Measurements from ENCODE around the gene DCTN3.

Gene DCTN3

DNA sequence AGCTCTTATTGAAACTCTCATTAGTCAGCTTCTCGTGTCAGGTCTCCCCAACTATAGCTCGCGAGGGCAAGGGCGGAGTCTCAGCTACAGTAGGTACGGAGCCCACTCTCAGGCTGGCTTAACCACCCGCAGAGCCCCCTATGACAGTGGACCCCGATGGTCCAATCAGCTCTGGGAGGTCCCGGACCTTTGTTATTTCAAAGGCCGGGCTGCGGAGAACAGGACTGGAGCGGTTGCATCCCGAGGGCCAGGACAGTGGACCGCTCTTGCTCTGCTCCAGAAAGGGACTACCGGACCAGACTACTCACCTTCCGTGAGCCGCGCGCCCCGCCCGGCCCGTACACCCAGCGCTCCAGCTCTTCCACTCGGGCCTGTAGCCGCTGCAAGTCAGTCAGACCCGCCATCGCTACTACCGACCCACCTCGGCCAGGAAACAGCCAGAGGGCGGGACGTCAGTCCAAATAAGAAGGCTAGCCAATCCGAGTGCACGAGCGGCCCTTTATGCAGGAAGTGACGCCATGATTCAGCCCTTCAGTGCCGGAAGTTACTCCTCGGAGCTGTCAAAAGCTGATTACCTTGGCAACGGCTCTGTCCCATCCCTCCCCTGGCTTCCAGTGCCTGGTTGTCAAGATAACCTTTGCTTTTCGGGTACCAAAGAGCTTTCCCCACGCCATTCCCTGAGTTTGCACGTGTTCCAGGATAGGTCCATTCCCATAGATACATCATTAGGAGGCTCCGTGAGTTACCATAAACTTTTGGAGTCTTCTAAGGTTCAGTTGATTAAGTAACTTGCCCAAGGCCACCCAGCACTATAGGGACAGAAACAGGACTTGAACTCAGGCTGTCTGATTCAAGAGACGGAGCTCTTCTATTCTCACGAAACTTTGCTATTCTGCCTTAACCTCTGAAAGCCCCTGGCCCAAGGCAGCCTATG lies at the start of gene DCTN3:
DCTN3 (minus strand) TSS at position 435 of the 934 bp plus-strand sequence; CDS start at position 404, 31 bp downstream.
- peak; percentile 93 for DNase-seq (ENCODE audit: low spot score)

DNA sequence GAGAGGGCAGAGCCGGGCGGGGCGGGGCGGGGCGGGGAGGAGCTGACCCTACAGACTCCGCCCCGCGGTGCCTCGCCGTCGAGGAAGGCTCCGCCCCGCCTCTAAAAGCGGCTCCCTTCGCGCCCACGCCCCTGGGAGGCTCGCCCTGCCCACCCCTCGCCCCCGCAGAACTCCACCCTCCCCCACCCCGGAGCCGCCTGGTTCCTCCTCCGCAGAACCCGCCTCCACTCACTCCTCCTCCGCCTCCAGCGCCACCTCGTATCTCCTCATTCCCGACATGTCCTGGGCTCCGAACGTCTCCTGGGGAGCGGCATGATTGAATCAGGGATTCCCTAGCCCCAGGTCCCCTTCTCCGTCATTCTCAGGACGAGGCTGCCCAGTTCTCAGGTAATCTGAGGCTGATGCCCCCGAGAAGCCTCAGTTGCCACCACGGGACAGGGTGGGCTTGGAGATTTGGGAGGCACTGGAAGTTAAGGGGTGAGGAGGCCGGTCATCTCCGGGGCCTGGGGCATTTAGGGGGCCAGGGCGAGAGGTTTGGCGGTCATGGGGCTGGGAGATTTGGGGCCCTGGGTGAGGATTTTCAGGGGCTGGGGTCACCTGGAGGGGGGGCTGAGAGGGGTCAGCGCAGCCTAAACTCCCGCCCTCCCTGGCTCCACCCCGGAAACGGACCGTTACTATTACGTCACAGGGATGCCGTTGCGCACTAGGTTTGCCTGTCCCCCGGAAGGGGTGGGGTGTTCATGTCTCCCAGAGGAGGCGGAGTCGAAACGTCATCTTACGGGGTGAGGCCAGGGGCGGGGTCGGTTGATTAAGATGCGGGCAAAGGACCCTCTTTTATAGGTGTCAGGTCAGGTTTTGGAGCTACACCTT lies 45.3 kb upstream of the DCTN3 start:
- DNase-seq (ENCODE audit: low spot score): peak; percentile 93

DNA sequence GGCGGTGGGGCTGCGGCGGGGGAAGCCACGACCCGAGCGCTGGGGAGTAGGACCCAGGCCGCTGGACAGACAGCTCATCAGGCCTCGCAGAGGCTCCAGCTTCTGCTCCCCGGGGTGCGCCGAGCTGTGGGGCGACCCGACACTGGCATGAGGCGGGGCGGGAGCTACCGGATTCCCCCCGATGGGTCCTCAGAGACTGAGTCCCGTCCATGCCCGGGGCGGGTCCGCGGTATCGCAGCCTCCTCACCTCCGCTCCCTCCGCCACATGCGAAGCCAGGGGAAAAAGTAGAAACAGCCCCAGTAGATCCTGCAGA lies 44.7 kb upstream of the DCTN3 start:
- no peak for DNase-seq (ENCODE audit: low spot score)

DNA sequence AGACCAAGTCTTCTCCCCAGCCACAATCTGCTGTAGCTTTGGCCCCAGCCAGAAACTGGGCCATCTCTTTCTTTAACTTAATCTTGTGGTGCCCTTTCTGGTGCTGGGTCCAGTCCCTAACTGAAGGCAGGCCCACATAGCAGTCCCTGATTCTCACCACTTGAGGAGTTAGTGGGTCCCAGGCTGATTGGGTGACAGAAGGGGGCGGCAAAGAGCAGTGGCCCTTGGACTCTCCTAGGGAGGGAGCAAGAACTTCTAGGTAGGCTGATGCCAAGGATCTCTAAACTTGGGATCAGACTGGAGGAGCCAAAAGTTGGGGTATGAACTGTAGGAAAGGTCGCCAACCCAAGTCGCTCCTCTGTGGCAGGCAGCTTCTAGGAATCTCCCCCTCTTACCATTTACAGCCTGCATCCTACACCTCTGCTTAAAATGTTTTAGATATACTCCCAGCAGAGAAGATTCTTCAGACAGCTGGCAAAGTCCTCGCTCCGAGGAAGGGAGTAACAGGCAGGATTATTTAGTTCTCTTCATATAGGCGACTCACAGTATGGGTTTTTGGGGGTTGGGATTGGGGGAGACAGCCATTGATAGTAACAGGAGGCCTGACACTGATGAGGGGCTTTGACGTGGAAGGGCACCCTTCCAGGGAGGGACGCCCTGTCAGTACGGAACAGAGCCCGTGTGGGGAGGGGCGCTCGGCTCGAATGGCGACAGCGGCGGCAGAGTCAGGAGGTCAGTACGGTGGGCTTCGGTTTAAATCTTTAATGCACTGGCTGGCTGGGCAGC lies 44.2 kb upstream of the DCTN3 start:
- DNase-seq (ENCODE audit: low spot score): peak; percentile 82

DNA sequence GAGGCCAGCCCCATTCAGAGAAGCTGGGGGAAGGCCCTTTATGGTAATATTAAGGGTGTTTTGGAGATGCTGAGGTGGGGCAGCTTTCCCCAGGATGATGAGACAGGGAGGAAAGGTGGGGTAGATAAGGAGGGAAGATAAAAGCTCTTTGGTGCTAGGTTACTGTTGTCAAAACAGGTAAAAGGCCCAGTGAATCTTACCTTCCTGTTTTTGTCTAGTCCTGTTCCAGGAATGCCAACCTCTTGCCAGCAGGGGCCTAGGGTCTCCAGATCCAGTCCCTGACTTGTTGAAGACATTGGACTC lies 43.0 kb upstream of the DCTN3 start:
- DNase-seq (ENCODE audit: low spot score): no peak

DNA sequence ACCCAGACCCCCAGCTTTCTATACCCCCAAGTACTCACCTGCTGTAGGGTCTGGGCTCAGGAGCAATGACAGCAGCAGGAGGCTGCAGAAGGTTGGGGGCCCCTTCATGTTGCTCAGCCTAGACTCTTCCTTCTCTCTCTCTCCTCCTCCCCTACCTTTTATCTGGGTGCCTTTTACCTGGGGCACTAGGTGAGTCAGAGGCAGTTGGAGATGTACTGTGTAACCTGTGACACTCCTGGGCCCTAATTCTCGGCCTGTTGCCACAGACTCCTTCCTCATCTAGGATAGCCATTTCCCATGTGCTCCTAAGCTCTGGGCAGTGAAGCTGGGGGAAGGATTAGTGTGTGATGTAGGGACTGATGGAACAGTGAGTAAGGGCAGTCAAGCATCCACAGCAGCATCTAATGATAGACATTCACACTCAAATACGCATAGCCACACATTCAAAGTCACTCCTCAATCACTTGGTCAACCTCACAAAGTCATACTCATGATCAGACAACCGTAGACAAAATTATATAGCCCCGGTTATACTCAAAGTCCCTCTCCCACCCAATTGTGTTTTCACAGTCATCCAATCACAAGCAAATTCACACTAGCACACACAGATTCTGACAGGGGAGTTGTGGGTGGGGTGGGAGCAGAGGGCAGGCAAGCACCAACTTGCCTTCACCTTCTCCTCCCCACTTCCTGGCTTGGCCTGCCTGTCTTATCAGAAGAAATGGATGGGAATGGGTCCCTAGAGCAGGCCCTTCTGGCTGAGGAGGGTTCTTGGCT lies 42.4 kb upstream of the DCTN3 start, which contains the start of gene CCL27:
CCL27 (minus strand) TSS at position 132 of the 777 bp plus-strand sequence; CDS start at position 108, 24 bp downstream.
- no peak for DNase-seq (ENCODE audit: low spot score)

DNA sequence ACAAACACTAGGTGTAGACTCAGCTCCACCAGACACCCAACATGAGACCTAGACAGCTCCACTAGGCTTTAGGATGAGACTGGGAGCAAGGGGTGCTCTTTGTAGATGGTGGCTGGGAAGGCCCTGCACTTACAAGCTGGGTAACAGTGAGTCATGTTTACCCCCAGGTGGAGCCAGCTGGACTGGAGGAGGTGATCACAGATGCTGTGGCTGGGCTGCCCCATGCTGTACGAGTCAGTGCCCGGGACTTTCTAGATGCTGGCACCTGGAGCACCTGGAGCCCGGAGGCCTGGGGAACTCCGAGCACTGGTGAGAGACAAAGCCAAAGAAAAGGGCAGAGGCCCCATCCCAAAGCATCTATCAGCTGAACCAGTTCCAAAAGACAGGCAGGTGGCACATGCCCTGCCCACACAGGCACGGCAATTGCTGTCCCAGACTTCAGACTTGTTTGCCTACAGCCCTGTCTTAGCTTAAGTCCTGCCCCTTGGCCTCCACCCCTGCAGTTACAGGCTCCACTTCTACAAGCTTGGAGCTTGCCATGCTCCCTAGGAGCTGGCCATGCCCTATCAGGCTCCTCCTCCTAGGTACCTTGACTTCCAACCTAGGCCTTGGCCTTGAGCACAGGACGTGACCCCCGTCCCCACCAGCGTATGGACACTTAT lies 39.4 kb upstream of the DCTN3 start:
- DNase-seq (ENCODE audit: low spot score): peak; percentile 86

DNA sequence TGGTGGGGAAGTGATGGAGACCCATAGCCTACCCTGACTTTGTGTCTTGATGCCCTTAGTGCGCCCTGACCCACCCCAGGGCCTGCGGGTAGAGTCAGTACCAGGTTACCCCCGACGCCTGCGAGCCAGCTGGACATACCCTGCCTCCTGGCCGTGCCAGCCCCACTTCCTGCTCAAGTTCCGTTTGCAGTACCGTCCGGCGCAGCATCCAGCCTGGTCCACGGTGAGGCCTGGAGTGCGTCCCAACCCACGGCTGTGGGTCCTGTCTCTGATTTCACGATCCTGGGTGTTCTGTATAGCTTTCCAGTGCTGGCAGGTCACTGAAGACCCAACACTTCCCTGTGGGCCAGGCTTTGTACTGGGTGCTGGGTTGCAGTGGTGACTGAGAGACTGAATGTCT lies 38.2 kb upstream of the DCTN3 start:
- DNase-seq (ENCODE audit: low spot score): no peak

DNA sequence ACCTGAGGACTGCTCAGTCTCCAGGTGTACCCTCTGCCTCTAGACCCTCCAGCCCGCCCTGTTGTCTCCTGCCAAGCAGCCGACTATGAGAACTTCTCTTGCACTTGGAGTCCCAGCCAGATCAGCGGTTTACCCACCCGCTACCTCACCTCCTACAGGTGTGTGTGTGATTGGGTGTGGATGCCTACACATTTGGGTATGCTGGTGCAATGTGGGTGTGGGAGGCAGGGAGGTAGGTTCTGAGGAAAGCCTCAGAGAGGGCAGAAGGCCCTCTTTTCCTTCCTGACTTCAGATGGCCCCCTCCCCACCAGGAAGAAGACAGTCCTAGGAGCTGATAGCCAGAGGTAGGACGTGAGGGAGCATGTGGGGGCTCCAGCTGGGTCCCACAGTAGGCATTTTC lies 36.7 kb upstream of the DCTN3 start:
- DNase-seq (ENCODE audit: low spot score): no peak

DNA sequence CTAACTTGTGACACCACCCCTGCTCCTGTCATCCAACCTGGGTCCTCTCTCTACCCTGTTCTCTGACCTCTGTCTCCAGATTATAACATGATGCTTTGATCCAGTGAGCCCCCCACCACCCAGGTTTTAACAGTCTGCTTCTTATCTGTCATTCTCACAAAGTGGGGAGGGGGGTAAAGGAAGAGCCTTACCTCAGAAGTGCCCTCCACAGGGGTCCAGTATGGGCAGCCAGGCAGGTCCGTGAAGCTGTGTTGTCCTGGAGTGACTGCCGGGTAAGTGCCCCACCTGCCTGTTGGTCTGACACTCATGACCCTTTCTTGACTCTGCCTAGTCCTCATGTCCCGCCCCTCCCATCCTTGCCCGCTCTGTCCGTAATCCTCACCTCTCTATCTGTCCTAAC lies 35.1 kb upstream of the DCTN3 start:
- DNase-seq (ENCODE audit: low spot score): no peak

DNA sequence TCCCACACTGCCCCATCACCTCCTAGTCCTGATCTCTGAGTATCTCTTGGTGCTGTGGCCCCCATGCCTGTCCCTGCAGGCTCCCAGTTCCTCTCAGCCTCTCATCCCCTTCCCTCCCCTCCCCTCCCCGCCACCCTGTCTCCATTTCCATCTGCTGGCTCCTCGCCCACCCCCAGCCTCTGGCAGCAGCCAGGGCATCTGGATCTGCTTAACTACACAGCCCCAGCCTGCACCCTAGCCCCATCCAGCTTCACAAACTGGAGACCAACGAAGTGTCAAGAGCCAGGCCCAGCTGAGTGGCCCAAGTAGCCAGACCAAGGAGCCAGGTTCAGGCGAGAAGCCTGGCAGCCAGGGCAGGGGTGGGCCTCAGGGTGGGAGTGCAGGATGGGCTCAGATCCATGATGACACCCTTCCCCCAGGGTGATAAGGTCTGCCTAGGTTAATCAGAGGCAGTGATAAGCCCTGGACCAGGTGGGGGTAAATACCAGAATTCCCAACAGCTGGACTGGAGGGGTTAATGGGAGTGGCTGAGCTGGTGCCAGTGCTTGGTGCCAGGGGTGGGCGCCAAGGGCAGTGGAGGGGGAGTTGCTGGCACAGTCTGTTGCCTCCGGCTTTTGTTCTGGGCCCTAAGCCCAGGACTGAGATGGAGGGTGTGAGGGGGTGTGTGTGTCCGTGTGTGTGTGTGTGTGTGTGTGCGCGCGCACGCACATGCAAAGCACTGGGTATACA lies 34.2 kb upstream of the DCTN3 start:
- DNase-seq (ENCODE audit: low spot score): no peak

DNA sequence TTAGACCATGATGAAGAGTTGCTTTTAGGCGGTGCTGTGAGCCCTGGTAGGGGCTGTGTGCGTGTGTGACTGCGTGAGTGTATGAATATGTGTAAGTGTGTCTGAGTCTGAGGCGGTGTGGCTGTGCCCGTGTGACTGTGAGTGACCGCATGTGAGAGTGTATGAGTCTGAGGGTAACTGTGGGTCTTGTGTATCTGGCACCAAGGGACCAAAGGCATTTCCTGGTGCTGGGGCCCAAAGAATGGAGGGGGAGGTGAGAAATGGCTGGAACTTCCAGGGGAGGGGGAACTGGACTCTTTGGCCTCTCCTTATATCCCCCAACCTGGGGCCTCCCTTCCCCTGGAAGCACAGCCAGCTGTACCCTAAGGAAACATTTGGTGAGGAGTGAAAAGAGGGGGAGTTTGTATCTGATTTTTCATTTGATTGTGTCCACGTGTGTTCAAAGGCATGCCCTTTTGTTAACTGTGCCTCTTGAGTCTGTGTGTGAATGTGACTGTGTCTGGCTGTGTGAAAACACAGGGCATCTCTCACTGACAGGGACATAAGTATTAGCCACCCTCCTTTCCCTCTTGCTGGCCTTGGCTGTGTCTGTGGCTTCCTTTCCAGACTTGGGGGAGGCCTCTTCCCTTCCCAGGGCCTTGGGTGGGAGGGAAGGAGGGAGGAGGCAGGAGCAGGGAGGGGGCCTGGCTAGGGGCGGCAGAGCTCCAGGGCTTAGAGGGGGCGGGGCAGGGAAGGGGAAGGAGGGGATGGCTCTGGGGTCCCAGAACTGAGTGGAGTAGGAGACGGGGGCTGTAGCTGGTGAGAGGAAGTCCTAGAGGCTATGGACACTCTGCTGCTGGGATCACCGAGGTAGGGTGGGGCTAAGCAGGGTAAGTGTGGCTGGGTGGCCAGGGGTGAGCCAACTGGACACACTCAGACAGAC lies 33.1 kb upstream of the DCTN3 start:
- DNase-seq (ENCODE audit: low spot score): no peak

DNA sequence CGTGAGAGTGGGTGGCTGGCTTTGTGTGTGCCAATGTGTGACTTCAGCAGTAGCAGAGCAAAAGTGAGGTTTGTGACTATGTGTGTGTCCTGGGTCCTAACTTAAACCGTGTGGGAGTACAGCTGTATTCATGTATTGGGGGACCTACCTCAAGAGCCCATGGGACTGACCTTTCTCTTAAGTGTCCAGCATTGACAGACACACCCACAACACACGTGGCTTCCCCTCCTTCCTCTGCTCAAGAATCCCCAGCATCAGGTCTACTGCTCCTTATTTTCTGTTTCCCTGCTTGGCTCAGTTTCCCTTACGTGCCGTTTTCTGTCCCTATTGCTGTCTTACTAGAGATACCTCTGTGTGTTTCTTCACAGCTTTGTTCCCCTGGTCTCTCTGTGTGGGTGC lies 32.3 kb upstream of the DCTN3 start:
- no peak for DNase-seq (ENCODE audit: low spot score)

DNA sequence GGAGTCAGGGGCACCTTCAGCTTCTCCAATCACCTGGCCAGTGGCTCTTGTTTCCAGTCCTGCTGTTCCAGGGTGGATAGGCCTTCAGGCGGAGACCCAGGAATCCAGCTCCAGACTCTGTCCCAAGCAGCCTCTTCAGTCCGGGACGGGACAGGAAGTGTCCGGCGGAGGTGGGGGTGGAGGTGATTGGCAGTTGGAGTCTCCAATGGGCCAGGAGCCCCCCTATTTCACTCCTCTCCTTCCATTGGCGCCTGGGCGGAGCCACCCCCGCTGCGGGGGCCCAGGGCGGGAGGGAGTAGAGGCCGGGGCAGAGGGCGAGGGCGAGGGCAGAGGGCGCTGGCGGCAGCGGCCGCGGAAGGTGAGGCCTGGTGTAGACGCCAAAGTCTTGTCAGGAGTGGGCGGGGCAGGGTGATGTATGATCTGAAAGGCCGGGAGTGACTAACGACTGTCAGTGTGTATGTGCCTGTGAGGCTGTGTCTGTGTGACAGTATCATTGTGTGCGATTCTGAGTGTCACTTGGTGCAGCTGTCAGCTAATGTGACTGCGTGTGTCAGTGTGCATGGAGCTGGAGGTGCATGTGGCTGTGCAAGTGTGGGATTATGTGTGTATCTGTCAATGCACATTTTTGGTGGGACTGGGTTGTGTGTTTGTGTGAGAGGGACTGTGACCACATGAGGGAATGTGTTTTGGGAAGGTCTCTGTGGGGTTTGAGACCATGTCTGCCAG lies 31.7 kb upstream of the DCTN3 start, which contains the start of gene IL11RA:
IL11RA (plus strand) TSS at position 310 of the 726 bp plus-strand sequence. CDS start 3,033 bp downstream, outside the sequence.
- DNase-seq (ENCODE audit: low spot score): peak; percentile 89

DNA sequence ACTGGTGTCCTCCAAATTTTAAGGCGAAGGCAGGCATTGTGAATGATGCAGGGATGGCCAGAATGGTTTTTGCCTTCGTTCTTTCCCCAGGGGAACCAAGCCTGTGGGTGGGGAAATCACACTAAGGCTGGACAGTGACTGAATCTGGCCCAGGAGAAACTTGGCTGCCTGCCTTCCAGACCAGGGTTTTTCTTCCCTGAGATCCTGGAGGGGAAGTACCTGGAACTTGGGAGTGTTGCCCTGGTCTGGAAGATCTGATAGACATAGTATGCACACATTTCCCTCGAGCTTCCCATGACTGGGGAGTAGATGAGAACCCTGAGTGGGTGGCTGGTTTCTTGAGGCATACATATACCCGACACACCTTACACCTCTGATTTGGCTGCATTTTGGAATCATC lies 31.0 kb upstream of the DCTN3 start:
- DNase-seq (ENCODE audit: low spot score): peak; percentile 53

DNA sequence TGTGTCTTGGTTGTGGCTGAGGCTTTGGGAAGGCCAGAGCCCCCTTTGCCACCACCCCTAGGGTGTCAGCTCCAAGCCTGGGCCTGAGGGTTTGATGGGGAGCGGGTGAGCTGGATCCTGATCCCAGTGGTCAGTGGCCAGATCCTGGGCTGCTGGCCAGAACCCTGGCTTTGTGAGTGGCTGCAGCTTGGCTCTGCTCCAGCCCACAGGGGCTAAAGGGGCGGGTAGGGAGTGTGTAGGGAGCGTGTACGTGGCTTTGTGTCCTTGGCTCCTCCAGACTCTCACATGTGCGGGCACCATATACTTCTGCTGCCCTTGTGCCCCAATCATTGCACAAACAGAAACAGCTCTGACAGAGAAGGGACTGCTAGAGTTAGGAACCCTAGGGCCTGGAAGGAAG lies 30.5 kb upstream of the DCTN3 start:
- no peak for DNase-seq (ENCODE audit: low spot score)

DNA sequence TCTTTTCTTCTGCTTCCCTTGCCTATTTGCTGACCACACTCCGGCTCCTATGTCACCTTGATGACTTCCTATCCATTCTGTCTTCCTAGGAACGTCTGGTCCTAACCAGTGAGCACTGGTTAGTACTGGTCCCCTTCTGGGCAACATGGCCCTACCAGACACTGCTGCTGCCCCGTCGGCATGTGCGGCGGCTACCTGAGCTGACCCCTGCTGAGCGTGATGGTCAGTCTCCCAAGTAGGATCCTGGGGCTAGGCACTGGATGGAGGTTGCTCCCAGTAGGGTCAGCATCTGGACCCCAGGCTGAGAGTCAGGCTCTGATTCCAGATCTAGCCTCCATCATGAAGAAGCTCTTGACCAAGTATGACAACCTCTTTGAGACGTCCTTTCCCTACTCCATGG lies 28.4 kb upstream of the DCTN3 start:
- no peak for DNase-seq (ENCODE audit: low spot score)

DNA sequence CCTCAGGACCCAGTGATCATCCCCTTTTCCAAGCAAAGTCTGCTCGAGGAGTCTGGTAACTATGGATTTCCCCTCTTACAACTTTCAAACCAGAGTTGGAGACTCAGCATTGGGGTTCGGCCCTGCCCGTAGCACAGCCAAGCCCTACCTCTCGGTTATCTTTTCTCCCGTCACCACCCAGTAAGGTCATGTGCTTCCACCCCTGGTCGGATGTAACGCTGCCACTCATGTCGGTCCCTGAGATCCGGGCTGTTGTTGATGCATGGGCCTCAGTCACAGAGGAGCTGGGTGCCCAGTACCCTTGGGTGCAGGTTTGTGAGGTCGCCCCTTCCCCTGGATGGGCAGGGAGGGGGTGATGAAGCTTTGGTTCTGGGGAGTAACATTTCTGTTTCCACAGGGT lies 27.4 kb upstream of the DCTN3 start:
- no peak for DNase-seq (ENCODE audit: low spot score)

DNA sequence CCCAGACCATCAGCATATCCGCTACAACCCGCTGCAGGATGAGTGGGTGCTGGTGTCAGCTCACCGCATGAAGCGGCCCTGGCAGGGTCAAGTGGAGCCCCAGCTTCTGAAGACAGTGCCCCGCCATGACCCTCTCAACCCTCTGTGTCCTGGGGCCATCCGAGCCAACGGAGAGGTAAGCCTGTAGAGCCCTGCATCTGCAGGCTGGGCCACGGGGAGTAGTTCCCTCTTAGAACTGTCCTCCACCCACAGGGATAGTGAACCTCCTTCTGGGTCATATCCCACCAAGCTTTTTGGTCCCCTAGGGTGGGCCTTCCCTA lies 26.7 kb upstream of the DCTN3 start:
- no peak for DNase-seq (ENCODE audit: low spot score)

Data from kidney tubule cell (primary cell).